Suprapubic skin (tissue), 4 donors: ENCODE measurements around the gene UXS1.

Source experiments
- CTCF ChIP-seq, 2 donors: fragments of 200-600 bp in 1 of 2; fragments of 450-650 bp in 1 of 2; sonication (generic) in 1 of 2; IDR thresholded peaks; one replicate each; pipeline ENCODE4 v1.5.1; 2016 to 2019; ENCODE audit warnings: antibody characterized with exemption in 2 of 2, mild to moderate bottlenecking in 1 of 2, moderate library complexity in 1 of 2
- EP300 ChIP-seq: sonication (generic); formaldehyde crosslinking; IDR thresholded peaks from one replicate; pipeline ENCODE4 v1.6.1; 2017; ENCODE audit warnings: antibody characterized with exemption
- POLR2A ChIP-seq, 2 donors: fragments of 450-650 bp; IDR thresholded peaks; one replicate each; pipeline ENCODE4 v1.6.1; 2017; ENCODE audit warnings: antibody characterized with exemption in 2 of 2, mild to moderate bottlenecking in 2 of 2, moderate library complexity in 2 of 2
- POLR2AphosphoS5 ChIP-seq, 3 donors: sonication (generic); formaldehyde crosslinking; IDR thresholded peaks; one replicate each; pipeline ENCODE4 v1.6.1; 2017; ENCODE audit warnings: antibody characterized with exemption in 3 of 3

- no peak for TF ChIP-seq POLR2AphosphoS5 (IDR thresholded peaks at IDR 0.05)
- TF ChIP-seq POLR2A (IDR thresholded peaks at IDR 0.05): no peak
- TF ChIP-seq CTCF (IDR thresholded peaks at IDR 0.05): no peak
- no peak for TF ChIP-seq EP300
Observed at GRCh38 chr2:106065983-106066820, 127.9 kb downstream of the UXS1 start.
